Measurements from ENCODE around the gene NFIB. TPM values are rescaled to one million over a fixed set of nuclear protein-coding genes. Genes with fewer than 3 reads are reported as not detected.

The NFIB gene
- total RNA-seq, 1 experiment from 2014 or later = 18.6 TPM

- Histone ChIP-seq H3K4me3 (ENCODE audit: low read length) (no peak overlapping the region), H3K4me2 (ENCODE audit: low read length) (no peak overlapping the region), H3K4me1 (ENCODE audit: insufficient read depth, low read length) (no peaks in the 10 kb centered on the region), H3K9me3 (ENCODE audit: low read length) (no peaks in the 10 kb centered on the region), H3K27me3 (ENCODE audit: low read length) (no peaks in the 10 kb centered on the region), H3K9me2 (replicated peaks; ENCODE audit: low read length) (no peaks in the 10 kb centered on the region), H3K27ac (ENCODE audit: low read length) (no peak overlapping the region), H3K9ac (ENCODE audit: low read length) (no peak overlapping the region), H3F3A (ENCODE audit: low read length, unreplicated experiment) (no peaks in the 10 kb centered on the region), H3K36me3 (ENCODE audit: low read depth, low read length) (no peaks in the 10 kb centered on the region; the same call in 1 of the 2 replicates), H2AFZ (ENCODE audit: low read length) (no peak overlapping the region), H3K79me2 (ENCODE audit: low read length) (no peaks in the 10 kb centered on the region), H4K20me1 (ENCODE audit: low read length) (no peaks in the 10 kb centered on the region)
- intact Hi-C loops (cut with micrococcal nuclease) = no loop called here
- ChIA-PET CTCF (no interaction called here), POLR2A (ENCODE audit: unreplicated experiment) (no interaction called here)
- DNase-seq (no peak), ATAC-seq (no peak)
- TF ChIP-seq CTCF (conservative IDR thresholded peaks at IDR 0.05; ENCODE audit: low read depth, low read length) = no peak
- TF ChIP-seq EZH2 (IDR thresholded peaks at IDR 0.05; ENCODE audit: low read length, unreplicated experiment) = no peak
- TF ChIP-seq EZH2phosphoT487 (IDR thresholded peaks at IDR 0.05; ENCODE audit: borderline replicate concordance, low read length) = no peak
- no TSS peak for BruUV-seq (replicated peaks)
These were observed 206.0 kb downstream of the NFIB start for GRCh38 chr9:14107977-14108376.

- intact Hi-C loops (cut with micrococcal nuclease) = no loop called here
- DNase-seq (no peak), ATAC-seq (no peak)
- H3K4me3 ChIP-seq (ENCODE audit: low read length) = no peak overlapping the region
- H3K27ac ChIP-seq (ENCODE audit: low read length) = no peak overlapping the region
- no peak overlapping the region for H3K9ac ChIP-seq (ENCODE audit: low read length)
- ChIA-PET POLR2A (ENCODE audit: unreplicated experiment) (no interaction called here), CTCF (no interaction called here)
- no peaks in the 10 kb centered on the region for H3K27me3 ChIP-seq (ENCODE audit: low read length)
- H3K9me2 ChIP-seq (replicated peaks; ENCODE audit: low read length) = no peaks in the 10 kb centered on the region
- H4K20me1 ChIP-seq (ENCODE audit: low read length) = no peaks in the 10 kb centered on the region
- no peaks in the 10 kb centered on the region; the same call in 1 of the 2 replicates for H3K36me3 ChIP-seq (ENCODE audit: low read depth, low read length)
- no peaks in the 10 kb centered on the region for H3K4me1 ChIP-seq (ENCODE audit: insufficient read depth, low read length)
- no peaks in the 10 kb centered on the region for H3K9me3 ChIP-seq (ENCODE audit: low read length)
- no peaks in the 10 kb centered on the region for H3F3A ChIP-seq (ENCODE audit: low read length, unreplicated experiment)
- TF ChIP-seq EZH2phosphoT487 (IDR thresholded peaks at IDR 0.05; ENCODE audit: borderline replicate concordance, low read length) (no peak), CTCF (conservative IDR thresholded peaks at IDR 0.05; ENCODE audit: low read depth, low read length) (no peak), EZH2 (IDR thresholded peaks at IDR 0.05; ENCODE audit: low read length, unreplicated experiment) (no peak)
- no TSS peak for BruUV-seq (replicated peaks)
- no peak overlapping the region for H3K4me2 ChIP-seq (ENCODE audit: low read length)
- no peaks in the 10 kb centered on the region for H3K79me2 ChIP-seq (ENCODE audit: low read length)
- no peak overlapping the region for H2AFZ ChIP-seq (ENCODE audit: low read length)
These were observed 206.4 kb downstream of the NFIB start for GRCh38 chr9:14107495-14107894.

- no TSS peak for BruUV-seq (replicated peaks)
- H4K20me1 ChIP-seq (ENCODE audit: low read length) = no peaks in the 10 kb centered on the region
- intact Hi-C loops (cut with micrococcal nuclease) = no loop called here
- TF ChIP-seq EZH2 (IDR thresholded peaks at IDR 0.05; ENCODE audit: low read length, unreplicated experiment) (no peak), CTCF (conservative IDR thresholded peaks at IDR 0.05; ENCODE audit: low read depth, low read length) (no peak), EZH2phosphoT487 (IDR thresholded peaks at IDR 0.05; ENCODE audit: borderline replicate concordance, low read length) (no peak)
- H3K27me3 ChIP-seq (ENCODE audit: low read length) = no peaks in the 10 kb centered on the region
- POLR2A ChIA-PET (ENCODE audit: unreplicated experiment) = no interaction called here
- no peak overlapping the region for H2AFZ ChIP-seq (ENCODE audit: low read length)
- H3K4me2 ChIP-seq (ENCODE audit: low read length) = no peak overlapping the region
- no peak overlapping the region for H3K27ac ChIP-seq (ENCODE audit: low read length)
- no peaks in the 10 kb centered on the region for H3K79me2 ChIP-seq (ENCODE audit: low read length)
- CTCF ChIA-PET = no interaction called here
- ATAC-seq (no peak), DNase-seq (no peak)
- H3K9me3 ChIP-seq (ENCODE audit: low read length) = no peaks in the 10 kb centered on the region
- H3K9me2 ChIP-seq (replicated peaks; ENCODE audit: low read length) = no peaks in the 10 kb centered on the region
- H3K4me3 ChIP-seq (ENCODE audit: low read length) = no peak overlapping the region
- H3K9ac ChIP-seq (ENCODE audit: low read length) = no peak overlapping the region
- H3K36me3 ChIP-seq (ENCODE audit: low read depth, low read length) = no peaks in the 10 kb centered on the region; the same call in 1 of the 2 replicates
- no peaks in the 10 kb centered on the region for H3K4me1 ChIP-seq (ENCODE audit: insufficient read depth, low read length)
- no peaks in the 10 kb centered on the region for H3F3A ChIP-seq (ENCODE audit: low read length, unreplicated experiment)
These were observed 207.2 kb downstream of the NFIB start for GRCh38 chr9:14106699-14107098.

All from PC-3 (cell line).